Measurements from ENCODE around the gene NRARP. TPM values are rescaled to one million over a fixed set of nuclear protein-coding genes. Genes with fewer than 3 reads are reported as not detected.

Gene NRARP
- total RNA-seq, 1 experiment from 2014 or later: 23.8 TPM

- no peak overlapping the region for H2BK20ac ChIP-seq (ENCODE audit: low read depth, low read length, poor library complexity, severe bottlenecking)
- no peak overlapping the region for H2BK12ac ChIP-seq (ENCODE audit: insufficient read length, low read depth, low read length)
- no peak overlapping the region for H3K9ac ChIP-seq (ENCODE audit: extremely low read depth, insufficient read length, low read length)
- H3K79me2 ChIP-seq (ENCODE audit: insufficient read depth, low read length): no peaks in the 10 kb centered on the region
- H3K4ac ChIP-seq (ENCODE audit: low read depth, low read length): no peak overlapping the region
- H3K27ac Mint-ChIP-seq: peak overlapping the region in 2 of 3 experiments; percentile 3 to 8; a peak in 1 of 7 replicates
- H3K79me1 ChIP-seq (ENCODE audit: insufficient read depth, low read depth, low read length, poor library complexity, severe bottlenecking): no peaks in the 10 kb centered on the region
- H2BK5ac ChIP-seq (ENCODE audit: insufficient read length, low read length): no peak overlapping the region
- H2BK120ac ChIP-seq (ENCODE audit: low read depth, low read length, poor library complexity, severe bottlenecking): no peak overlapping the region
- H3K14ac ChIP-seq (ENCODE audit: insufficient read depth, low read length): no peak overlapping the region
- H3K36me3 Mint-ChIP-seq (ENCODE audit: insufficient read depth in 1 of 3, low read depth in 3 of 3): peaks cover 12 to 59% (median 43%) of the 10 kb centered on the region in 3 experiments; a peak in 6 of 7 replicates
- H3K27ac ChIP-seq (ENCODE audit: insufficient read length, low read depth, low read length): no peak overlapping the region
- no peak overlapping the region for H4K5ac ChIP-seq (ENCODE audit: insufficient read length, low read depth, low read length)
- WGBS (ENCODE audit: extremely low coverage, insufficient read length, low lambda C conversion rate): no CpG with 5 or more reads among the region's 19 CpGs
- no peak overlapping the region for H4K91ac ChIP-seq (ENCODE audit: insufficient read length, low read depth, low read length)
- no peak overlapping the region for H3K4me3 Mint-ChIP-seq
- no peak overlapping the region for H4K8ac ChIP-seq (replicated peaks; ENCODE audit: insufficient read length, low read depth, low read length)
- H3K4me1 ChIP-seq (ENCODE audit: insufficient read depth, low read length): no peaks in the 10 kb centered on the region
- H3K4me1 Mint-ChIP-seq: no peaks in the 10 kb centered on the region; a peak in 1 of 4 replicates
- no peaks in the 10 kb centered on the region for H3K27me3 ChIP-seq (ENCODE audit: insufficient read depth, low read length)
- no peak overlapping the region for H3K4me2 ChIP-seq (ENCODE audit: insufficient read depth, insufficient read length, low read length)
- no peak overlapping the region for H2AFZ ChIP-seq (ENCODE audit: low read length)
- H3T11ph ChIP-seq (ENCODE audit: low read length): no peak overlapping the region
- no peak overlapping the region for H3K18ac ChIP-seq (ENCODE audit: insufficient read length, low read depth, low read length)
- H3K27me3 Mint-ChIP-seq (ENCODE audit: low read depth): no peaks in the 10 kb centered on the region; the same call in 1 of the 2 replicates
- no peak overlapping the region for H3K23ac ChIP-seq (ENCODE audit: insufficient read length, low read depth, low read length)
- no peaks in the 10 kb centered on the region for H4K20me1 ChIP-seq (ENCODE audit: control insufficient read depth, insufficient read depth, insufficient read length)
- no peak overlapping the region for H2BK15ac ChIP-seq (ENCODE audit: low read depth, low read length)
- H3K23me2 ChIP-seq (ENCODE audit: insufficient read length, low read depth, low read length, poor library complexity, severe bottlenecking): no peaks in the 10 kb centered on the region
- no peaks in the 10 kb centered on the region for H3K9me3 ChIP-seq (ENCODE audit: control insufficient read depth, low read depth, low read length)
- no peak overlapping the region for H2AK5ac ChIP-seq (ENCODE audit: insufficient read length, low read length)
- H3K56ac ChIP-seq (ENCODE audit: insufficient read length, low read depth, low read length): no peak overlapping the region
- no peak for TF ChIP-seq CTCF (conservative IDR thresholded peaks at IDR 0.05)
- DNase-seq: no peak
- H3K9me3 Mint-ChIP-seq: no peaks in the 10 kb centered on the region; a peak in 1 of 5 replicates
These were observed 33.4 kb downstream of the NRARP start for GRCh38 chr9:137268538-137269201.
